Adipocyte (in vitro differentiated cells): ENCODE measurements around the gene OR2D2.
A peak's percentile ranks its signal among the peaks of the same experiment; 100 is the strongest.

Source experiments
- DNase-seq: peaks from one replicate; pipeline ENCODE4 v3.0.0-alpha.2; 2015; ENCODE audit warnings: low read depth
- H3K27me3 ChIP-seq: replicated peaks from 2 replicates; pipeline ENCODE4 v1.7.0; 2013; ENCODE audit warnings: mild to moderate bottlenecking, low read length, moderate library complexity; ENCODE audit not compliant: control insufficient read depth, insufficient read depth
- H3K36me3 ChIP-seq: 2 replicates; pipeline ENCODE4 v1.7.0; 2013; ENCODE audit warnings: low read length, mild to moderate bottlenecking, moderate library complexity; ENCODE audit not compliant: control insufficient read depth, insufficient read depth, severe bottlenecking
- H3K4me1 ChIP-seq: 2 replicates; pipeline ENCODE4 v1.7.0; 2013; ENCODE audit warnings: mild to moderate bottlenecking, low read length, moderate library complexity; ENCODE audit not compliant: control insufficient read depth, insufficient read depth
- H3K4me3 ChIP-seq: 2 replicates; pipeline ENCODE4 v1.7.0; 2013; ENCODE audit warnings: mild to moderate bottlenecking, low read length, moderate library complexity
- H3K9ac ChIP-seq: 2 replicates; pipeline ENCODE4 v1.7.0; 2013; ENCODE audit warnings: mild to moderate bottlenecking, low read length, moderate library complexity
- H3K9me3 ChIP-seq: 2 replicates; pipeline ENCODE4 v1.7.0; 2013; ENCODE audit warnings: mild to moderate bottlenecking, low read length, moderate library complexity; ENCODE audit not compliant: control insufficient read depth

Gene OR2D2

GRCh38 chr11:6892400-6892799 lies at the start of gene OR2D2:
Gene OR2D2 (minus strand): TSS chr11:6892500. CDS start chr11:6892500, 0 bp downstream.
- H3K27me3 ChIP-seq: no peaks in the 10 kb centered on the region
- no peaks in the 10 kb centered on the region for H3K9me3 ChIP-seq
- H3K4me1 ChIP-seq: no peaks in the 10 kb centered on the region
- no peak within 1 kb of the TSS for H3K9ac ChIP-seq
- no peak for DNase-seq
- no peak within 1 kb of the TSS for H3K4me3 ChIP-seq
- no peaks in the 10 kb centered on the region for H3K36me3 ChIP-seq

- Histone ChIP-seq H3K36me3 (no peaks in the 10 kb centered on the region), H3K27me3 (no peaks in the 10 kb centered on the region), H3K9me3 (no peaks in the 10 kb centered on the region), H3K4me1 (no peaks in the 10 kb centered on the region), H3K4me3 (no peak overlapping the region), H3K9ac (no peak overlapping the region)
- no peak for DNase-seq
Measured at GRCh38 chr11:6941970-6942369, 49.7 kb upstream of the OR2D2 start.

- Histone ChIP-seq H3K4me1 (peaks cover 9% of the 10 kb centered on the region), H3K27me3 (no peaks in the 10 kb centered on the region), H3K36me3 (no peaks in the 10 kb centered on the region), H3K4me3 (no peak overlapping the region), H3K9me3 (no peaks in the 10 kb centered on the region), H3K9ac (no peak overlapping the region)
- DNase-seq: no peak
Measured at GRCh38 chr11:6932145-6932544, 39.8 kb upstream of the OR2D2 start.

- no peak for DNase-seq
- Histone ChIP-seq H3K27me3 (no peaks in the 10 kb centered on the region), H3K9me3 (no peaks in the 10 kb centered on the region), H3K4me1 (peaks cover 12% of the 10 kb centered on the region), H3K36me3 (no peaks in the 10 kb centered on the region), H3K4me3 (no peak overlapping the region), H3K9ac (no peak overlapping the region)
Measured at GRCh38 chr11:6931146-6931713, 38.9 kb upstream of the OR2D2 start.

GRCh38 chr11:6928916-6929315 lies 36.6 kb upstream of the OR2D2 start:
- H3K9ac ChIP-seq: no peak overlapping the region
- peaks cover 12% of the 10 kb centered on the region for H3K4me1 ChIP-seq
- H3K9me3 ChIP-seq: no peaks in the 10 kb centered on the region
- no peaks in the 10 kb centered on the region for H3K27me3 ChIP-seq
- H3K4me3 ChIP-seq: no peak overlapping the region
- no peaks in the 10 kb centered on the region for H3K36me3 ChIP-seq
- DNase-seq: no peak

- Histone ChIP-seq H3K9me3 (no peaks in the 10 kb centered on the region), H3K4me1 (peaks cover 12% of the 10 kb centered on the region), H3K36me3 (no peaks in the 10 kb centered on the region), H3K4me3 (peak overlapping the region; percentile 92), H3K9ac (peak overlapping the region; percentile 83), H3K27me3 (no peaks in the 10 kb centered on the region)
- no peak for DNase-seq
Measured at GRCh38 chr11:6927030-6927617, 34.8 kb upstream of the OR2D2 start.

GRCh38 chr11:6926208-6927029 lies 34.1 kb upstream of the OR2D2 start, which contains the start of gene ZNF215:
Gene ZNF215 (plus strand): TSS chr11:6926426. CDS start chr11:6932273, 5,847 bp downstream.
- H3K4me1 ChIP-seq: peaks cover 12% of the 10 kb centered on the region
- no peaks in the 10 kb centered on the region for H3K27me3 ChIP-seq
- DNase-seq: peak; percentile 92
- peak within 1 kb of the TSS; percentile 83 for H3K9ac ChIP-seq
- H3K36me3 ChIP-seq: no peaks in the 10 kb centered on the region
- peak within 1 kb of the TSS; percentile 92 for H3K4me3 ChIP-seq
- no peaks in the 10 kb centered on the region for H3K9me3 ChIP-seq

- peak overlapping the region; percentile 92 for H3K4me3 ChIP-seq
- H3K36me3 ChIP-seq: no peaks in the 10 kb centered on the region
- no peaks in the 10 kb centered on the region for H3K9me3 ChIP-seq
- H3K4me1 ChIP-seq: peaks cover 8% of the 10 kb centered on the region
- H3K27me3 ChIP-seq: no peaks in the 10 kb centered on the region
- peak overlapping the region; percentile 83 for H3K9ac ChIP-seq
- peak; percentile 18 for DNase-seq
Measured at GRCh38 chr11:6925636-6926207, 33.4 kb upstream of the OR2D2 start.

- H3K27me3 ChIP-seq: no peaks in the 10 kb centered on the region
- H3K4me1 ChIP-seq: peaks cover 8% of the 10 kb centered on the region
- H3K9me3 ChIP-seq: no peaks in the 10 kb centered on the region
- H3K9ac ChIP-seq: no peak overlapping the region
- no peak for DNase-seq
- H3K36me3 ChIP-seq: no peaks in the 10 kb centered on the region
- H3K4me3 ChIP-seq: no peak overlapping the region
Measured at GRCh38 chr11:6925007-6925577, 32.8 kb upstream of the OR2D2 start.

- Histone ChIP-seq H3K27me3 (no peaks in the 10 kb centered on the region), H3K36me3 (no peaks in the 10 kb centered on the region), H3K4me3 (no peak within 1 kb of the TSS), H3K4me1 (no peaks in the 10 kb centered on the region), H3K9me3 (no peaks in the 10 kb centered on the region), H3K9ac (no peak within 1 kb of the TSS)
- DNase-seq: no peak
Measured at GRCh38 chr11:6920702-6921101, 28.4 kb upstream of the OR2D2 start, which contains the start of gene OR2D3. Gene OR2D3 (plus strand): TSS chr11:6921002. CDS start chr11:6921002, 0 bp downstream.

GRCh38 chr11:6919698-6920097 lies 27.4 kb upstream of the OR2D2 start:
- Histone ChIP-seq H3K4me3 (no peak overlapping the region), H3K27me3 (no peaks in the 10 kb centered on the region), H3K36me3 (no peaks in the 10 kb centered on the region), H3K4me1 (no peaks in the 10 kb centered on the region), H3K9ac (no peak overlapping the region), H3K9me3 (no peaks in the 10 kb centered on the region)
- DNase-seq: no peak
